Endodermal cell (in vitro differentiated cells): ENCODE results near the gene MLLT3. TPM values are rescaled to one million over a fixed set of nuclear protein-coding genes. Genes with fewer than 3 reads are reported as not detected.

Experiments used
- DNase-seq: peaks from one replicate; pipeline ENCODE4 v3.0.0-alpha.2; 2017
- H3K27ac ChIP-seq: 2 replicates; pipeline ENCODE4 v1.5.1; 2013; ENCODE audit warnings: mild to moderate bottlenecking, low read depth, low read length, moderate library complexity
- H3K27me3 ChIP-seq: 2 replicates; pipeline ENCODE4 v1.6.1; 2013; ENCODE audit warnings: mild to moderate bottlenecking, low read length, moderate library complexity; ENCODE audit not compliant: insufficient read depth, control insufficient read depth, poor library complexity, severe bottlenecking
- H3K36me3 ChIP-seq: 2 replicates; pipeline ENCODE4 v1.7.0; 2013; ENCODE audit warnings: mild to moderate bottlenecking, low read length, moderate library complexity; ENCODE audit not compliant: control insufficient read depth, insufficient read depth
- H3K4me1 ChIP-seq: one replicate; pipeline ENCODE4 v1.7.0; 2013; ENCODE audit warnings: low read length; ENCODE audit not compliant: control insufficient read depth, insufficient read depth
- H3K4me3 ChIP-seq: 2 replicates; pipeline ENCODE4 v1.5.1; 2013; ENCODE audit warnings: mild to moderate bottlenecking, low read length, moderate library complexity
- H3K9ac ChIP-seq: 2 replicates; pipeline ENCODE4 v1.6.1; 2013; ENCODE audit warnings: mild to moderate bottlenecking, low read length, moderate library complexity; ENCODE audit not compliant: poor library complexity, severe bottlenecking; ENCODE audit errors: extremely low read depth
- H3K9me3 ChIP-seq: 2 replicates; pipeline ENCODE4 v1.6.1; 2013; ENCODE audit warnings: mild to moderate bottlenecking, low read length, moderate library complexity; ENCODE audit not compliant: control insufficient read depth
- H3K27ac Mint-ChIP-seq: 2 replicates; pipeline ENCODE4 v1.8.0; 2020; ENCODE audit warnings: mixed read lengths
- H3K27me3 Mint-ChIP-seq: 2 replicates; pipeline ENCODE4 v1.8.0; 2021; ENCODE audit warnings: mild to moderate bottlenecking, mixed read lengths; ENCODE audit not compliant: insufficient read depth
- H3K36me3 Mint-ChIP-seq: 2 replicates; pipeline ENCODE4 v1.8.0; 2020; ENCODE audit warnings: low read depth, mixed read lengths
- H3K4me1 Mint-ChIP-seq: 2 replicates; pipeline ENCODE4 v1.8.0; 2020; ENCODE audit warnings: mixed read lengths
- H3K4me3 Mint-ChIP-seq: 2 replicates; pipeline ENCODE4 v1.8.0; 2020; ENCODE audit warnings: mild to moderate bottlenecking, moderate library complexity, mixed read lengths
- H3K9me3 Mint-ChIP-seq: 2 replicates; pipeline ENCODE4 v1.8.0; 2020; ENCODE audit warnings: mild to moderate bottlenecking, mixed read lengths
- WGBS, 2 experiments: methylation state at CpG; one replicate each; pipeline versions ENCODE4 v1.1.5 to v1.1.7; 2013; ENCODE audit warnings: missing lambda C conversion rate in 2 of 2, mixed read lengths in 1 of 2; ENCODE audit not compliant: insufficient coverage in 1 of 2, insufficient read length in 1 of 2; 5-methylcytosine and 5-hydroxymethylcytosine counted together
- total RNA-seq, 2 donors: library from RNA; stranded (reverse); fragmentation: NEBNext Ultra II Directional in 1 of 2; extraction: Animal tissue kit (Norgen Biotek cat#: 25700) in 1 of 2; gene quantifications; 2 replicates in 1 of 2; 3 replicates in 1 of 2; pipeline ENCODE4 v1.2.1, GENCODE V29; 2021
- TF ChIP-seq, protein P1 (sequence below): fragments of 200-600 bp; sonication (generic); conservative IDR thresholded peaks from 2 replicates; pipeline ENCODE4 v1.5.0; 2021; ENCODE audit warnings: antibody characterized with exemption, mild to moderate bottlenecking

Gene MLLT3
- total RNA-seq, 2 donors from 2014 or later, result 5.5 to 12.2 TPM

DNA sequence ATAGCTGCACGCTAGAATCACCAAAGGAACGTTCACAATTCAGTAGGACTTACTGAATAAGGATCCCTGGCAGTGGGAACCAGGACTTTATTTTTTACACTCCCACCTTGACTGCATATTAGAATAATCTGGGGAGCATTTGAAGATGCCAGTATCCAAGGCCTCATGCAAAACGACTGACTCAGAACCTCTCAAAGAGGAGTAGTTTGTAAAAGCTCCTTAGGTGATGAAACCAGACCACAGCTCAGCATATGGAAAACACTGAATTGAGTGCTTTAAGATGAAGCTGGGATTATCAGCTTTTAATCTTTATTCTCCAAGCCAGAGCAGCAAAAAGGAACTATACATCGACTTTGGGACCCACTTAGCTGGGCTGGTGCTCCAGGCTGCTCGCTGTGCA, 288.3 kb downstream of the MLLT3 start:
- Histone ChIP-seq H3K9ac (no peak overlapping the region), H3K27me3 (no peaks in the 10 kb centered on the region), H3K27ac (no peak overlapping the region), H3K4me1 (peaks cover 8% of the 10 kb centered on the region), H3K36me3 (no peaks in the 10 kb centered on the region), H3K9me3 (no peaks in the 10 kb centered on the region), H3K4me3 (no peak overlapping the region)
- Mint-ChIP-seq H3K27ac (no peak overlapping the region), H3K4me1 (peaks cover 4% of the 10 kb centered on the region), H3K4me3 (no peak overlapping the region), H3K9me3 (no peaks in the 10 kb centered on the region), H3K36me3 (no peaks in the 10 kb centered on the region), H3K27me3 (no peaks in the 10 kb centered on the region)
- DNase-seq, result no peak
- WGBS, 2 experiments, result 84 to 95% methylated on average over 4 to 5 of the region's 5 CpGs
- TF ChIP-seq, protein P1, sequence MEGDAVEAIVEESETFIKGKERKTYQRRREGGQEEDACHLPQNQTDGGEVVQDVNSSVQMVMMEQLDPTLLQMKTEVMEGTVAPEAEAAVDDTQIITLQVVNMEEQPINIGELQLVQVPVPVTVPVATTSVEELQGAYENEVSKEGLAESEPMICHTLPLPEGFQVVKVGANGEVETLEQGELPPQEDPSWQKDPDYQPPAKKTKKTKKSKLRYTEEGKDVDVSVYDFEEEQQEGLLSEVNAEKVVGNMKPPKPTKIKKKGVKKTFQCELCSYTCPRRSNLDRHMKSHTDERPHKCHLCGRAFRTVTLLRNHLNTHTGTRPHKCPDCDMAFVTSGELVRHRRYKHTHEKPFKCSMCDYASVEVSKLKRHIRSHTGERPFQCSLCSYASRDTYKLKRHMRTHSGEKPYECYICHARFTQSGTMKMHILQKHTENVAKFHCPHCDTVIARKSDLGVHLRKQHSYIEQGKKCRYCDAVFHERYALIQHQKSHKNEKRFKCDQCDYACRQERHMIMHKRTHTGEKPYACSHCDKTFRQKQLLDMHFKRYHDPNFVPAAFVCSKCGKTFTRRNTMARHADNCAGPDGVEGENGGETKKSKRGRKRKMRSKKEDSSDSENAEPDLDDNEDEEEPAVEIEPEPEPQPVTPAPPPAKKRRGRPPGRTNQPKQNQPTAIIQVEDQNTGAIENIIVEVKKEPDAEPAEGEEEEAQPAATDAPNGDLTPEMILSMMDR, result no peak

GRCh38 chr9:20331095-20331685, 291.1 kb downstream of the MLLT3 start:
- H3K27me3 Mint-ChIP-seq, result no peaks in the 10 kb centered on the region

DNA sequence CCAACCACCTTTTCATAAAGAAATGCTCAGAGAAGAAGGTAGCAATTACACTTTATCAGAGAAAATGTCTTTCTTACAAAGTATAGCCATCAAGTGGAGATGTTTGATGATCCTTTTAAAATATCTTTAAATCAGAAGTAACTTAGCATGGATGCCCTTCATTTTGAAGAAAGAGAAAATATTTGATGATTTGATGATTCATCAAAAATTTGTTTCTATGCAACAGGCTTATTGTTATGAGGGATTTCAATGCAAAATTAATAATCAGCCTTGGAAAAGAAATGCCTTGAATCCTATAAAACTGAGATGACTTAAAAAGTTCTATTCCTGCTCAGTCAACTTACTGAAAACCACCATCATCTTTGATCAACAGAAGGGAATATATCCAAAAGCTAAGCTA, 291.6 kb downstream of the MLLT3 start:
- no peaks in the 10 kb centered on the region for H3K27me3 Mint-ChIP-seq
- H3K4me1 ChIP-seq, result peaks cover 8% of the 10 kb centered on the region
- H3K4me3 ChIP-seq, result no peak overlapping the region
- no peak overlapping the region for H3K4me3 Mint-ChIP-seq
- H3K9me3 Mint-ChIP-seq, result no peaks in the 10 kb centered on the region
- H3K9ac ChIP-seq, result no peak overlapping the region
- no peak for DNase-seq
- no peaks in the 10 kb centered on the region for H3K36me3 Mint-ChIP-seq
- TF ChIP-seq, protein P1, result no peak
- no peaks in the 10 kb centered on the region for H3K36me3 ChIP-seq
- no peaks in the 10 kb centered on the region for H3K27me3 ChIP-seq
- H3K27ac ChIP-seq, result no peak overlapping the region
- no peaks in the 10 kb centered on the region for H3K9me3 ChIP-seq
- peaks cover 4% of the 10 kb centered on the region for H3K4me1 Mint-ChIP-seq
- H3K27ac Mint-ChIP-seq, result no peak overlapping the region

More at GRCh38 chr9:20331095-20331685, 291.1 kb downstream of the MLLT3 start:
- Histone ChIP-seq H3K36me3 (no peaks in the 10 kb centered on the region), H3K4me3 (no peak overlapping the region), H3K27me3 (no peaks in the 10 kb centered on the region), H3K4me1 (peaks cover 8% of the 10 kb centered on the region), H3K9ac (no peak overlapping the region), H3K27ac (no peak overlapping the region), H3K9me3 (no peaks in the 10 kb centered on the region)
- TF ChIP-seq, protein P1, result no peak
- Mint-ChIP-seq H3K4me1 (peaks cover 4% of the 10 kb centered on the region), H3K27ac (no peak overlapping the region), H3K4me3 (no peak overlapping the region), H3K9me3 (no peaks in the 10 kb centered on the region), H3K36me3 (no peaks in the 10 kb centered on the region)
- WGBS, 2 experiments, result 91 to 93% methylated on average over 2 to 5 of the region's 5 CpGs
- no peak for DNase-seq
